ENCODE results near the gene PLG. TPM values are rescaled to one million over a fixed set of nuclear protein-coding genes. Genes with fewer than 3 reads are reported as not detected.
"Not testable (repeated sequence)": the region's sequence is repeated elsewhere in the genome, so short reads cannot be mapped to it uniquely, and the experiment has no call there.

Gene PLG
- total RNA-seq (2021): 0.46 to 1.4 TPM (median 0.72 TPM) in 3 replicates
- Bru-seq, nascent RNA: not detected
- long read RNA-seq, experiment 1: 0 reads
- long read RNA-seq, experiment 2: 0 reads
- long read RNA-seq, experiment 3: 0 reads

- ATAC-seq, POLR2A ChIA-PET, CTCF ChIA-PET: not testable (repeated sequence)
Measured at GRCh38 chr6:160701918-160702680, at the start of gene PLG. TSS of gene PLG (plus strand) at chr6:160702244. CDS start at chr6:160702305, 61 bp downstream.

GRCh38 chr6:160659562-160659961, 42.5 kb upstream of the PLG start:
- H3K9me3 Mint-ChIP-seq: peaks cover 33% of the 10 kb centered on the region

More at GRCh38 chr6:160701918-160702680, at the start of gene PLG:
- H3K27me3 Mint-ChIP-seq (ENCODE audit: low read depth); H3K9me3 Mint-ChIP-seq; H3K4me1 Mint-ChIP-seq; H3K36me3 Mint-ChIP-seq; H3K27ac Mint-ChIP-seq; H3K4me3 Mint-ChIP-seq; DNase-seq (ENCODE audit: low spot score): not testable (repeated sequence)

GRCh38 chr6:160661216-160661615, 40.8 kb upstream of the PLG start:
- TF ChIP-seq ESRRA (CRISPR knock-in tag; IDR thresholded peaks at IDR 0.05; ENCODE audit: borderline replicate concordance) (no peak), ZSCAN18 (CRISPR knock-in tag; IDR thresholded peaks at IDR 0.05) (no peak), IRF2 (CRISPR knock-in tag; IDR thresholded peaks at IDR 0.05; ENCODE audit: borderline replicate concordance, low read depth) (no peak), PREB (CRISPR knock-in tag; IDR thresholded peaks at IDR 0.05; ENCODE audit: borderline replicate concordance) (no peak), ZNF671 (CRISPR knock-in tag; IDR thresholded peaks at IDR 0.05) (no peak), NR2C2 (CRISPR knock-in tag; IDR thresholded peaks at IDR 0.05) (no peak), NR1H2 (CRISPR knock-in tag; IDR thresholded peaks at IDR 0.05) (no peak), E2F5 (CRISPR knock-in tag; IDR thresholded peaks at IDR 0.05) (no peak), GTF2I (CRISPR knock-in tag; conservative IDR thresholded peaks at IDR 0.05) (no peak), SMAD3 (CRISPR knock-in tag; IDR thresholded peaks at IDR 0.05; ENCODE audit: borderline replicate concordance) (no peak)
- Mint-ChIP-seq H3K4me3 (no peak overlapping the region), H3K4me1 (peaks cover 14% of the 10 kb centered on the region), H3K36me3 (peaks cover 11% of the 10 kb centered on the region), H3K27me3 (ENCODE audit: low read depth) (no peaks in the 10 kb centered on the region), H3K9me3 (peaks cover 26% of the 10 kb centered on the region), H3K27ac (no peak overlapping the region)
- POLR2A ChIA-PET: no interaction called here
- CTCF ChIA-PET: no interaction called here
- ATAC-seq (no peak), DNase-seq (ENCODE audit: low spot score) (no peak)

More at GRCh38 chr6:160659562-160659961, 42.5 kb upstream of the PLG start:
- no peak for DNase-seq (ENCODE audit: low spot score)
- Mint-ChIP-seq H3K4me1 (peaks cover 14% of the 10 kb centered on the region), H3K27ac (no peak overlapping the region), H3K4me3 (no peak overlapping the region), H3K27me3 (ENCODE audit: low read depth) (no peaks in the 10 kb centered on the region), H3K36me3 (peaks cover 11% of the 10 kb centered on the region)
- TF ChIP-seq RORB (CRISPR knock-in tag; IDR thresholded peaks at IDR 0.05): no peak
- no peak for TF ChIP-seq ZNF671 (CRISPR knock-in tag; IDR thresholded peaks at IDR 0.05)
- TF ChIP-seq E2F5 (CRISPR knock-in tag; IDR thresholded peaks at IDR 0.05): no peak
- no peak for TF ChIP-seq CTCF (IDR thresholded peaks at IDR 0.05)
- TF ChIP-seq HMGA2 (CRISPR knock-in tag; IDR thresholded peaks at IDR 0.05): no peak
- ATAC-seq: no peak
- ChIA-PET POLR2A (no interaction called here), CTCF (no interaction called here)
